Stimulated activated CD8-positive, alpha-beta memory T cell treated with anti-CD3 and anti-CD28 coated beads, Interleukin-12 subunit alpha, Interleukin-12 subunit beta, amount 100 ng/mL, for 1 hour (primary cell): ENCODE results near the gene AP1M1.
"Not testable (repeated sequence)": the region's sequence is repeated elsewhere in the genome, so short reads cannot be mapped to it uniquely, and the experiment has no call there.

Source experiments
- DNase-seq: peaks from one replicate; pipeline ENCODE4 v3.0.0-alpha.2; 2020; ENCODE audit warnings: low read depth

AP1M1 gene

GRCh38 chr19:16197622-16198369, at the start of gene AP1M1:
TSS of gene AP1M1 (plus strand) at chr19:16197911. CDS start at chr19:16198027, 116 bp downstream.
- DNase-seq = peak; percentile 98

DNA sequence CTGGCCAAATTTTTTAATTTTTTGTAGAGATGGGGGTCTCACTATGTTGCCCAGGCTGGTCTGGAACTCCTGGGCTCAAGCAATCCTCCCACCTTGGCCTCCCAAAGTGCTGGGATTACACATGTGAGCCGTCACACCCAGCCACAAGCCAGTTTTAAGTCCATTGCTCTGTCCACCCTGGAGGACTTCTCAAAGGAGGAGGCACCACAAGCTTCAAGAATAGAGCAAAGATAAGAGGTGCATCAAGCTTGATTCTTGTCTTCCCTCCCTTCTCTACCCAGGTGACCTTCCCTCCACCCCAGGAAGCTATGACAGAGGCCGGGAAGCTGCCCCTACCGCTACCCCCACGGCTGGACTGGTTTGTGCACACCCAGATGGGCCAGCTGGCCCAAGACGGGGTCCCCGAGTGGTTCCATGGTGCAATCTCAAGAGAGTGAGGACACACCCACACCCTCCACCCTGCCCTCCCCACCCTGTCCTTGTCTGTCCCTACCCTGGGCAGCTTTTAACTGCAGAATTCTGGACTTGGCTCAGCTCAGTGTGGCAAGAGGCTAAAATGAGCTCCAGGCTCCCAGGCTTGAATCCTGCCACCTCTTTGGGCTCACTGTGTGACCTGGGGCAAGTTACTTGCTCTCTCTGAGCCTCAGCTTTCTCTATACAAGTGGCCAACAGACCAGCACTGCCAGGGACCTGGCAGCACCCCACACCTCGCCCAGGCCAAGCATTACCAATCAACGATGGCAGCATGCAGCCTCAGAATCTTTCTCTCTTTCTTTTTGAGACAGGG, 49.1 kb upstream of the AP1M1 start:
- DNase-seq = no peak

GRCh38 chr19:16153582-16154336, 44.0 kb upstream of the AP1M1 start:
- no peak for DNase-seq

DNA sequence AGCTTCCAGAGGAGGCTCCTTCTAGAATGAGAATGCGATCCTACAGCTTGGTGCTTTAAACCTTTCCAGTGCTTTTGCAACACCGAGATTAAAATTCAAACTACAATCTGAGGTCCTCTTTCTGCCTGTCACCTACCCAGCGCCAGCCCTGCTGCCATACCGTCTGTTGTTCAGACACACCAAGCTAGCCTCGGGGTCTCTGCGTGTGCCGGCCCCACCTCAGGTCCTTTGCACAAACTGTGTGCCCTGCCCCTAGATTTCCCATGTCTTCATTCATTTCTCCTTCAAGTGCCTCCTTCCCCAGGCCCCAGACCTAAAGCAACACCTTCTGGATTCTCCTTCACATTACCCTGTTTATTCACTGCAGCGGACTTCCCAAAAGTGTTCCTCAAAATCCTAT, 43.2 kb upstream of the AP1M1 start:
- no peak for DNase-seq

DNA sequence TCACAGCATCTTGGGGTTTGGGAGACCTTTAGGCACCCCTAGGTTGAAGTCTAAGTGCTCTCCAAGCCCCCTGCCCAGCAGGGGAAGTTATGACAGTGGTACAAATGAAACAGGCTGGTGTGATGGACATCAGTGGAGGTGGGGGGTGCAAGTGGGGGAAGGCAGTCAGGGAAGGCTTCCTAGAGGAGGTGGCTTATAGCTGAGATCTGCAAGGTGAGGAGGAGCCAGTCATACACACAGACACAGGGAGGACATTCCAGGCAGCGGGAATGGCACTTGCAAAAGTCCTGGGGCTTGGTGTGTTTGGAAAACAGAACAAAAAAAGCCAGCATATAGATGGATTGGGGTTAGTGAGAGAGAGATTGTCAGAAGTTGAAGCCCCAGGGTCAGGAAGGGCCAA, 42.6 kb upstream of the AP1M1 start:
- DNase-seq = no peak

DNA sequence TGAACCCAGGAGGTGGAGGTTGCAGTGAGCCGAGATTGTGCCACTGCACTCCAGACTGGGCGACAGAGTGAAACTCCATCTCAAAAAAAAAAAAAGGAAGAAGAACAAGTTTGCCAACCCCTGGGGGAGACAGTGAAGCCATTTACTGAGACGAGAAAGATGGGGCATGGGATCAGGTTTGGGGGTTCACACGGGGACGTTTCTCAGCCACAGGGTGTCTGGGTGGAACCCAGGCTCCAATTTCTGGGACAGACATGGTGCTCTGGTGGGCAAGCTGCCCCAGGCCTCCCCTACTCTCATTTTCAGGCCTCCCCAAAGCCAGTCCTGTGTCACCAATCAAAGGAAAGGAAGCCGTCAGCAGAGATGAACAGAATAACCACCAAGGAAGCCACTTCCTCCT, 40.8 kb upstream of the AP1M1 start:
- no peak for DNase-seq

- no peak for DNase-seq
Observed at GRCh38 chr19:16157601-16158000, 40.1 kb upstream of the AP1M1 start.

GRCh38 chr19:16159655-16160054, 38.1 kb upstream of the AP1M1 start:
- DNase-seq = no peak

- no peak for DNase-seq
Observed at GRCh38 chr19:16160445-16160942, 37.2 kb upstream of the AP1M1 start.

DNA sequence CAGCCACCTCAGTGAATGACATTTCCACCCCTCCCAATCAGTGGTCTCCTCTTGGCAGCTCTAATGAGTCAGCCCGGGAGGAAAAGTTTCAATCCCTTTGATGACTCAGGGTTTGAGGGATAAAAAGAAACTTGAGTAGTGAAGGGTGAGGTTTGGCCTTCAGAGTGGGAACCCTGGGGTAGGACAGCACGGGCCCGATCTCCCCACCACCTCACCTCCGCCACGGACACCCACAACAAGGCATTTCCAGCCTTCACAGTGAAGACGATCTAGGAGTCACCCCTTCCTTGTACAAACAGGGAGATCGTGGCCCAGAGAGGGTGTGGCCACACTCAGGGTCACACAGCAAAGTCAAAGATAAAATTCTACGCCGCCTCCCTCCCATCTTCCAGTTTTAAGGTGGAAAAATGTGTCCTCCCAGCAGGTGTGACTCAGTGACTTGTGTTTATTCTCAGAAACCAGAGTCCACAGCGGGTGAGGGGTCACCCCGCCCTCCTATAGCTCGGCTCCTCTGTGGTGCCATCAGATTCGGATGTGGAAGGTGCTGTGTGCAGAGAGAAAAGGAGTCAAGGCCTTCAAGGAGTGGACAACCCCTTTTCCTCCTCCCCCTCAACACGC, 36.7 kb upstream of the AP1M1 start:
- DNase-seq = no peak

DNA sequence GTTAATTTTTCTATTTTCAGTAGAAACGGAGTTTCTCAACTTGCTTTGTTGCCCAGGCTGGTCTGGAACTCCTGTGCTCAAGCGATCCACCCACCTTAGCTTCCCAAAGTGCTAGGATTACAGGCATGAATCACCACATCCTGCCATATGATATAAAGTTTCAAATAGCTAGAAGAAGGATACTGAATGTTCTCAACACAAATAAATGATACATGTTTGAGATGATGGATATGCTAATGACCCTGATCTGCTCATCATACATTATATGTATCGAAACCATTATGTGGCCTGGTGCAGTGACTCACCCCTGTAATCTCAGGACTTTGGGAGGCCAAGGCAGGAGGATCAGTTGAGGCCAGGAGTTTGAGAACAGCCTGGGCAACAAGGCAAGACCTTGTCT, 35.9 kb upstream of the AP1M1 start:
- no peak for DNase-seq

GRCh38 chr19:16164222-16164890, 33.4 kb upstream of the AP1M1 start:
- DNase-seq = no peak

- no peak for DNase-seq
Observed at GRCh38 chr19:16166417-16166816, 31.3 kb upstream of the AP1M1 start.

DNA sequence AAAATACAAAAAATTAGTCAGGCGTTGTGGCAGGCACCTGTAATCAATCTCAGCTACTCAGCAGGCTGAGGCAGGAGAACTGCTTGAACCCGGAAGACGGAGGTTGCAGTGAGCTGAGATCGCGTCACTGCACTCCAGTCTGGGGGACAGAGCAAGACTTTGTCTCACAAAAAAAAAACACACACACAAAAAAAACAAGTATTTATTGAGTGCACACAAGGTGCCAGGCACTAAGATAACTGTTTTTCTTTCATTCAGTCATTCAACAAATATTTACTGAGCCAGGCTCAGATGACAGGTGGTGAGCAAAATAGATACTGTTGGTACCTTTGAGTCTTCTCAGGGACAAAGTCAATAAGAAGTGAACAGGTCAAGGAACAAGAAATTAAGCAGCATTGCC, 30.7 kb upstream of the AP1M1 start:
- no peak for DNase-seq

DNA sequence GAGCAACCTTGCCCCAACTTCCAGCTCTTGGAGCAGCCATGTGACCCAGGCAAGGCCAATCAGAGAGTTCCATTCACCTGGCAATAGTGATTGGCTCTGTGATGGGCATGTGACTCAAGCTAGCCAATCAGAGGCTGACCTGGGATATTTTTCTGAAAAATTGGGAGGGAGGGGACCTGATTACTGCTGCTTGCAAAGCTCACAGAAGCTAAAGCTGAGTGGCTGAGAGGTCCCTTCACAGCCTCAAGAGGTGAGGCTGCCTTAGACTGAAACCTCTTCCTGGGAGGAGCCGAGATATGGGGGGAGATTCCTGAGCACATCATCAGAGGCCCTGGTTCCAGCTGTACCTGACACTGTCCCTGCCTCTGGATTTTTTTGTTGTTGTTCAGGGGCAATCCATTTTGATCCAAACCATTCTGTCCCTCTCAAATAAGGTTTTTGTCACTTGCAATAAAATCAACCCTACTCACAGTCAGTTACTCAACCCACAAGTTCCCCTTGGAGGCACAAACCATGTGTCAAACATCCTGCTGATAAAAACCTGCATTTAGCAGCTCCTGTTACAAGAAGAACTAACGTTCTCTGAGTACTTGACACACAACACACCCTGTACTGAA, 29.1 kb upstream of the AP1M1 start:
- DNase-seq = no peak

DNA sequence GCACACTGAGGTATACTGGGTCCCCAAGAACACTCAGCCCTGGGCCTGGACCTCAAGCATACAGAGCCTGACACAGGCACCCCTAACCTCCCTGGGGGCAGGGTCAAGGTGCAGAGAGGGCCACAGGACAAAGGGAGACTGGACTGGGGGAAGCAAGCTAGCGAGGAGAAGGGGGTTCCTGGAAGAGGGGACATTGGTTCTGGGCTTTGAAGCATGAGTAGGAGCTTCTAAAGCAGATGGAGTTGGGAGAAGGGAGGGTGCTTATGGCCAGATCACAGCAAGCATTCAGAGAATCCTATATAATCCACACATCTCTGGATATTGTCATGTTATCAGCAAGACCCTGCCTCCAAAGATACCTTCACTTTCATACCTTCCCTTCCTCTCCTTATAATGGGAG, 27.6 kb upstream of the AP1M1 start:
- DNase-seq = no peak

GRCh38 chr19:16175954-16176353, 21.8 kb upstream of the AP1M1 start:
- DNase-seq = no peak

GRCh38 chr19:16178866-16179265, 18.8 kb upstream of the AP1M1 start:
- not testable (repeated sequence) for DNase-seq

DNA sequence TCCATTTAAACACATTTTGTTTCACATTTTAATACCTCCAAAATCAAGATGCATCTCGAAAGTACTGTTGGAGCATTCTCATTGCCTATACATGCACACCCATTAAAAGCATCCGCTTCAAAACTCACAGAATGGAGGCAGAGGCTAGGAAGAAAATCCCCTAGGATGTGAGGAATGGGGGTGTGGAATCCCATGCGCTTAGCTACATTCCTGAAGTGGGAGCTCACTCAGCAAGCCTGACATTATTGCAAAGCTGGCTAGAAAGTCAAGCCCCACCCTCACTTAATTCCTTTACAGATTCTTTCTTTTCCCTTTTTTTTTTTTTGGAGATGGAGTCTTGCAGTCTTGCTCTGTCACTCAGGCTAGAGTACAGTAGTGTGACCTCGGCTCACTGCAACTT, 17.1 kb upstream of the AP1M1 start:
- DNase-seq = no peak

- DNase-seq = no peak
Observed at GRCh38 chr19:16184665-16185122, 13.0 kb upstream of the AP1M1 start.
